ENCODE data around the gene OSGIN1.

Gene OSGIN1

GRCh38 chr16:83924686-83925085 lies 28.4 kb upstream of the OSGIN1 start:
- Histone ChIP-seq H3K27ac (replicated peaks) (no peak overlapping the region), H3K4me3 (replicated peaks; ENCODE audit: insufficient read depth, low read length) (no peak overlapping the region), H3K27me3 (ENCODE audit: insufficient read depth, poor library complexity, severe bottlenecking) (no peaks in the 10 kb centered on the region)
- no peak for DNase-seq (ENCODE audit: low read depth in 1 of 2, low spot score in 1 of 2)
- TF ChIP-seq, protein P1, sequence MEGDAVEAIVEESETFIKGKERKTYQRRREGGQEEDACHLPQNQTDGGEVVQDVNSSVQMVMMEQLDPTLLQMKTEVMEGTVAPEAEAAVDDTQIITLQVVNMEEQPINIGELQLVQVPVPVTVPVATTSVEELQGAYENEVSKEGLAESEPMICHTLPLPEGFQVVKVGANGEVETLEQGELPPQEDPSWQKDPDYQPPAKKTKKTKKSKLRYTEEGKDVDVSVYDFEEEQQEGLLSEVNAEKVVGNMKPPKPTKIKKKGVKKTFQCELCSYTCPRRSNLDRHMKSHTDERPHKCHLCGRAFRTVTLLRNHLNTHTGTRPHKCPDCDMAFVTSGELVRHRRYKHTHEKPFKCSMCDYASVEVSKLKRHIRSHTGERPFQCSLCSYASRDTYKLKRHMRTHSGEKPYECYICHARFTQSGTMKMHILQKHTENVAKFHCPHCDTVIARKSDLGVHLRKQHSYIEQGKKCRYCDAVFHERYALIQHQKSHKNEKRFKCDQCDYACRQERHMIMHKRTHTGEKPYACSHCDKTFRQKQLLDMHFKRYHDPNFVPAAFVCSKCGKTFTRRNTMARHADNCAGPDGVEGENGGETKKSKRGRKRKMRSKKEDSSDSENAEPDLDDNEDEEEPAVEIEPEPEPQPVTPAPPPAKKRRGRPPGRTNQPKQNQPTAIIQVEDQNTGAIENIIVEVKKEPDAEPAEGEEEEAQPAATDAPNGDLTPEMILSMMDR (IDR thresholded peaks at IDR 0.05; ENCODE audit: insufficient read depth, low read length), result no peak
- no peak for TF ChIP-seq GABPA (IDR thresholded peaks at IDR 0.05; ENCODE audit: low read depth)
- TF ChIP-seq, protein P2, sequence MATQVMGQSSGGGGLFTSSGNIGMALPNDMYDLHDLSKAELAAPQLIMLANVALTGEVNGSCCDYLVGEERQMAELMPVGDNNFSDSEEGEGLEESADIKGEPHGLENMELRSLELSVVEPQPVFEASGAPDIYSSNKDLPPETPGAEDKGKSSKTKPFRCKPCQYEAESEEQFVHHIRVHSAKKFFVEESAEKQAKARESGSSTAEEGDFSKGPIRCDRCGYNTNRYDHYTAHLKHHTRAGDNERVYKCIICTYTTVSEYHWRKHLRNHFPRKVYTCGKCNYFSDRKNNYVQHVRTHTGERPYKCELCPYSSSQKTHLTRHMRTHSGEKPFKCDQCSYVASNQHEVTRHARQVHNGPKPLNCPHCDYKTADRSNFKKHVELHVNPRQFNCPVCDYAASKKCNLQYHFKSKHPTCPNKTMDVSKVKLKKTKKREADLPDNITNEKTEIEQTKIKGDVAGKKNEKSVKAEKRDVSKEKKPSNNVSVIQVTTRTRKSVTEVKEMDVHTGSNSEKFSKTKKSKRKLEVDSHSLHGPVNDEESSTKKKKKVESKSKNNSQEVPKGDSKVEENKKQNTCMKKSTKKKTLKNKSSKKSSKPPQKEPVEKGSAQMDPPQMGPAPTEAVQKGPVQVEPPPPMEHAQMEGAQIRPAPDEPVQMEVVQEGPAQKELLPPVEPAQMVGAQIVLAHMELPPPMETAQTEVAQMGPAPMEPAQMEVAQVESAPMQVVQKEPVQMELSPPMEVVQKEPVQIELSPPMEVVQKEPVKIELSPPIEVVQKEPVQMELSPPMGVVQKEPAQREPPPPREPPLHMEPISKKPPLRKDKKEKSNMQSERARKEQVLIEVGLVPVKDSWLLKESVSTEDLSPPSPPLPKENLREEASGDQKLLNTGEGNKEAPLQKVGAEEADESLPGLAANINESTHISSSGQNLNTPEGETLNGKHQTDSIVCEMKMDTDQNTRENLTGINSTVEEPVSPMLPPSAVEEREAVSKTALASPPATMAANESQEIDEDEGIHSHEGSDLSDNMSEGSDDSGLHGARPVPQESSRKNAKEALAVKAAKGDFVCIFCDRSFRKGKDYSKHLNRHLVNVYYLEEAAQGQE (IDR thresholded peaks at IDR 0.05; ENCODE audit: insufficient replicate concordance, low read depth), result no peak
- TF ChIP-seq POLR2AphosphoS5 (IDR thresholded peaks at IDR 0.05; ENCODE audit: low read depth), result no peak
- TF ChIP-seq SPI1 (IDR thresholded peaks at IDR 0.05; ENCODE audit: borderline replicate concordance, low read depth), result no peak

GRCh38 chr16:83925095-83925905 lies 27.7 kb upstream of the OSGIN1 start:
- TF ChIP-seq SPI1 (IDR thresholded peaks at IDR 0.05; ENCODE audit: borderline replicate concordance, low read depth) (no peak), POLR2AphosphoS5 (IDR thresholded peaks at IDR 0.05; ENCODE audit: low read depth) (no peak), GABPA (IDR thresholded peaks at IDR 0.05; ENCODE audit: low read depth) (no peak)
- TF ChIP-seq, protein P1 (IDR thresholded peaks at IDR 0.05; ENCODE audit: insufficient read depth, low read length), result no peak
- TF ChIP-seq, protein P2 (IDR thresholded peaks at IDR 0.05; ENCODE audit: insufficient replicate concordance, low read depth), result no peak
- Histone ChIP-seq H3K27ac (replicated peaks) (no peak overlapping the region), H3K27me3 (ENCODE audit: insufficient read depth, poor library complexity, severe bottlenecking) (no peaks in the 10 kb centered on the region), H3K4me3 (replicated peaks; ENCODE audit: insufficient read depth, low read length) (no peak overlapping the region)
- no peak for DNase-seq (ENCODE audit: low read depth in 1 of 2, low spot score in 1 of 2)

GRCh38 chr16:83925957-83926725 lies 26.9 kb upstream of the OSGIN1 start:
- no peak overlapping the region for H3K27ac ChIP-seq (replicated peaks)
- no peak overlapping the region for H3K4me3 ChIP-seq (replicated peaks; ENCODE audit: insufficient read depth, low read length)
- H3K27me3 ChIP-seq (ENCODE audit: insufficient read depth, poor library complexity, severe bottlenecking), result no peaks in the 10 kb centered on the region
- TF ChIP-seq, protein P2 (IDR thresholded peaks at IDR 0.05; ENCODE audit: insufficient replicate concordance, low read depth), result no peak
- no peak for TF ChIP-seq POLR2AphosphoS5 (IDR thresholded peaks at IDR 0.05; ENCODE audit: low read depth)
- DNase-seq (ENCODE audit: low read depth in 1 of 2, low spot score in 1 of 2), result no peak
